GM12878 (cell line): ENCODE measurements around the gene PRAMEF7. TPM values are rescaled to one million over a fixed set of nuclear protein-coding genes. Genes with fewer than 3 reads are reported as not detected.
A peak's percentile ranks its signal among the peaks of the same experiment; 100 is the strongest.
"Not testable (repeated sequence)": the region's sequence is repeated elsewhere in the genome, so short reads cannot be mapped to it uniquely, and the experiment has no call there.

Experiments used
- ATAC-seq: fragments of 200-7000 bp; cut with Tn5 transposase; 3 replicates; pipeline ENCODE4 v1.9.1; 2020; ENCODE audit warnings: mild to moderate bottlenecking, moderate library complexity
- BruUV-seq: library from RNA; stranded (reverse); fragments of 400-500 nt; replicated peaks from 2 replicates; lab custom pipeline; 2021; lab: Mats Ljungman, UMichigan
- CTCF ChIA-PET: fragments of 300-600 bp; sonication (Branson Sonifier 250); formaldehyde crosslinking; extraction: SDS; loops from one replicate; lab custom pipeline; 2021; ENCODE audit warnings: inconsistent platforms; lab: Yijun Ruan, JAX
- POLR2A ChIA-PET: fragments of 350-600 bp; formaldehyde crosslinking; extraction: SDS; loops from one replicate; lab custom pipeline; 2021; ENCODE audit warnings: inconsistent platforms; lab: Charles Lee
- RAD21 ChIA-PET: fragments of 300-600 bp; sonication (Branson Sonifier 250); formaldehyde crosslinking; loops from one replicate; lab custom pipeline; 2023; ENCODE audit warnings: antibody characterized with exemption; ENCODE audit not compliant: unreplicated experiment; lab: Charles Lee
- SMC1A ChIA-PET: fragments of 300-600 bp; sonication (Branson Sonifier 250); formaldehyde crosslinking; loops from one replicate; lab custom pipeline; 2023; ENCODE audit not compliant: unreplicated experiment, uncharacterized antibody; lab: Charles Lee
- DNase-seq: peaks from one replicate; pipeline ENCODE4 v3.0.0-alpha.2; 2011; ENCODE audit warnings: low read depth, low spot score
- FAIRE-seq: peaks from 3 replicates; lab custom pipeline; 2011; peaks lifted over from hg19 to GRCh38; lab: Jason Lieb, UNC
- H2AFZ ChIP-seq: 2 replicates; pipeline ENCODE4 v1.6.0; 2011; ENCODE audit warnings: low read depth, low read length, control low read depth; ENCODE audit not compliant: control insufficient read depth
- H3K27ac ChIP-seq: 2 replicates; pipeline ENCODE4 v1.5.1; 2011; ENCODE audit warnings: control low read depth; ENCODE audit not compliant: control insufficient read depth, insufficient read depth
- H3K27me3 ChIP-seq, 2 experiments: replicated peaks in 1 of 2; 2 replicates each; pipeline versions ENCODE4 v1.6.0 to v1.6.1; 2011; ENCODE audit warnings: low read length in 1 of 2; ENCODE audit not compliant: control insufficient read depth in 2 of 2, insufficient read depth in 2 of 2
- H3K36me3 ChIP-seq, 2 experiments: 2 replicates each; pipeline ENCODE4 v1.5.1; 2011; ENCODE audit warnings: low read length in 1 of 2; ENCODE audit not compliant: control insufficient read depth in 2 of 2, insufficient read depth in 2 of 2
- H3K4me1 ChIP-seq: 2 replicates; pipeline ENCODE4 v1.6.1; 2011; ENCODE audit warnings: mild to moderate bottlenecking, low read length, moderate library complexity, mixed read lengths; ENCODE audit not compliant: control insufficient read depth, insufficient read depth
- H3K4me2 ChIP-seq: 2 replicates; pipeline ENCODE4 v1.6.0; 2011; ENCODE audit warnings: control low read depth; ENCODE audit not compliant: control insufficient read depth, insufficient read depth
- H3K4me3 ChIP-seq: fragments of 200-600 bp; sonication (generic); 2 replicates; pipeline ENCODE4 v1.5.1; 2016
- H3K79me2 ChIP-seq: 2 replicates; pipeline ENCODE4 v1.6.0; 2011; ENCODE audit warnings: low read length; ENCODE audit not compliant: control insufficient read depth, insufficient read depth
- H3K9ac ChIP-seq: 2 replicates; pipeline ENCODE4 v1.8.0; 2011; ENCODE audit warnings: low read length, control low read depth, mixed read lengths; ENCODE audit not compliant: control insufficient read depth, insufficient read depth
- H3K9me3 ChIP-seq: replicated peaks from 3 replicates; pipeline ENCODE4 v1.5.1; 2011; ENCODE audit warnings: mild to moderate bottlenecking, low read length; ENCODE audit not compliant: control insufficient read depth, insufficient read depth
- H4K20me1 ChIP-seq: 2 replicates; pipeline ENCODE4 v1.6.0; 2011; ENCODE audit not compliant: control insufficient read depth, insufficient read depth
- WGBS: methylation state at CpG from one replicate; pipeline ENCODE4 v1.1.6; 2016; ENCODE audit warnings: low lambda C conversion rate; ENCODE audit not compliant: insufficient replicate concordance, insufficient coverage; ENCODE audit errors: missing lambda C conversion rate; 5-methylcytosine and 5-hydroxymethylcytosine counted together
- in situ Hi-C: fragments of 300-500 bp; cut with MboI; formaldehyde crosslinking; loops from 9 replicates; pipeline ENCODE4 v1.14.3; 2018; ENCODE audit warnings: mixed read lengths
- intact Hi-C: fragments of 100-400 bp; cut with micrococcal nuclease; formaldehyde crosslinking; loops from one replicate; pipeline ENCODE4 v1.14.2; 2022; ENCODE audit not compliant: unreplicated experiment
- polyA plus RNA-seq, 11 experiments: library from polyadenylated mRNA; depleted of rRNA in 4 of 11; unstranded in 6 of 11; stranded (reverse) in 5 of 11; fragments of >200 nt; fragmentation: Nextera tagmentation in 4 of 11; fragmentation: Illumina TruSeq in 1 of 11; extraction: Ambion mirVana in 4 of 11; extraction: Trizol in 1 of 11; gene quantifications; 1 replicate in 1 of 11; 2 replicates in 10 of 11; pipeline versions ENCODE4 v1.2.1 to v1.2.3, GENCODE V29; 2011 to 2016; ENCODE audit warnings: inconsistent platforms in 2 of 11, missing spikeins in 2 of 11, low read depth in 1 of 11
- small RNA-seq: library from RNA; depleted of rRNA; stranded (forward); fragments of <200 nt; gene quantifications from one replicate; pipeline ENCODE3, GENCODE V24; 2014
- total RNA-seq, 4 experiments: library from RNA; depleted of rRNA in 3 of 4; stranded (reverse); fragments of >200 nt in 3 of 4; fragmentation: Illumina TruSeq in 1 of 4; extraction: Trizol in 1 of 4; gene quantifications; 2 replicates each; pipeline versions ENCODE4 v1.2.1 to v1.2.3, GENCODE V29; 2013 to 2021

The PRAMEF7 gene
- total and polyA plus RNA-seq, 10 of the 15 experiments (the other 5 are each of a cell fraction or from before 2014, with no cell fraction given): not detected

GRCh38 chr1:12924368-12924767 lies 8.0 kb downstream of the PRAMEF7 start:
- RAD21 ChIA-PET, H3K4me1 ChIP-seq, H3K79me2 ChIP-seq, SMC1A ChIA-PET, H3K4me3 ChIP-seq, H3K27me3 ChIP-seq, POLR2A ChIA-PET, H3K9me3 ChIP-seq, in situ Hi-C loops, H3K27ac ChIP-seq, H3K36me3 ChIP-seq, H3K4me2 ChIP-seq, DNase-seq, H2AFZ ChIP-seq, intact Hi-C loops, H3K9ac ChIP-seq, H4K20me1 ChIP-seq, CTCF ChIA-PET, BruUV-seq: not testable (repeated sequence)
- 0% methylated on average over 1 of the region's 5 CpGs for WGBS
- FAIRE-seq: peak; percentile 64
- ATAC-seq: peak; percentile 69

DNA sequence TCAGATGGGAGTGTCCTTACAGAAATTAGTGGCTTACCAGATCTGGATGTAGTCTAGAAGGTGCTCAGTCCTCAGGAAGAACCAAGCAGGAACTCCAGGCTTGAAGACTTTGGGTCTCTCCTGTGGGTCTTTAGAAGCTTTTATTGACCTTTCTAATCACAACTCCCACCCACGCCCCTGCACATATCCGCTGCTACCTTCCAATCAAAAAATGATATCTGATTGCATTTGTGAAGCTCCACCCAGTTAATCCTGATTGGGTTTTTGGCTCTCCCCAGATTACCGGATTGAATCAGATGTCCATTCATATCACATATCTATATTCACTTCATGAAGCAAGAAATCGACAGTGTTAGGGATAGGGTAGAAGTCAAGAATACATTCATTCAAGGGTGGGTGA lies 31.1 kb downstream of the PRAMEF7 start, which contains the start of gene PRAMEF6:
TSS of gene PRAMEF6 (minus strand) at position 101 of the 400 bp plus-strand sequence. CDS start 5,062 bp downstream, outside the sequence.
- H2AFZ ChIP-seq, CTCF ChIA-PET, H3K79me2 ChIP-seq, intact Hi-C loops, H3K4me3 ChIP-seq, H4K20me1 ChIP-seq, FAIRE-seq, ATAC-seq, H3K4me1 ChIP-seq, in situ Hi-C loops, POLR2A ChIA-PET, H3K36me3 ChIP-seq, H3K9me3 ChIP-seq, H3K27me3 ChIP-seq, RAD21 ChIA-PET, DNase-seq, BruUV-seq, H3K9ac ChIP-seq, H3K4me2 ChIP-seq, H3K27ac ChIP-seq, SMC1A ChIA-PET: not testable (repeated sequence)
- WGBS: 30% methylated on average over 4 of the region's 4 CpGs

Small RNA genes lying within 50 kb of the gene (small RNA-seq; reads per million reads assigned to genes)
- gene RNU6-1072P: not detected

Other genes starting within 250 kb of the PRAMEF7 start
Only the 7 nearest of the 16 such genes appear.
- not detected in 2 replicates for gene PRAMEF1, start 125.2 kb upstream of the PRAMEF7 start, total RNA-seq (2014; rRNA removed)
- gene PRAMEF1, start 125.2 kb upstream of the PRAMEF7 start, total RNA-seq (2014; rRNA removed; fragmentation: Illumina TruSeq; extraction: Trizol): not detected in 2 replicates
- not detected in 2 replicates for gene PRAMEF1, start 125.2 kb upstream of the PRAMEF7 start, total RNA-seq (2021)
- not detected in 2 replicates for gene PRAMEF1, start 125.2 kb upstream of the PRAMEF7 start, polyA plus RNA-seq (2011; rRNA removed)
- gene PRAMEF1, start 125.2 kb upstream of the PRAMEF7 start, polyA plus RNA-seq (2014; fragmentation: Illumina TruSeq; extraction: Trizol): not detected in 2 replicates
- gene PRAMEF1, start 125.2 kb upstream of the PRAMEF7 start, polyA plus RNA-seq (2014; fragmentation: Nextera tagmentation; extraction: Ambion mirVana): not detected
- gene PRAMEF1, start 125.2 kb upstream of the PRAMEF7 start, polyA plus RNA-seq (2014; rRNA removed): not detected in 2 replicates
- not detected for gene PRAMEF1, start 125.2 kb upstream of the PRAMEF7 start, polyA plus RNA-seq (2016; fragmentation: Nextera tagmentation; extraction: Ambion mirVana)
- gene PRAMEF11, start 85.2 kb upstream of the PRAMEF7 start, total RNA-seq (2014; rRNA removed): not detected in 2 replicates
- gene PRAMEF11, start 85.2 kb upstream of the PRAMEF7 start, total RNA-seq (2014; rRNA removed; fragmentation: Illumina TruSeq; extraction: Trizol): not detected in 2 replicates
- not detected in 2 replicates for gene PRAMEF11, start 85.2 kb upstream of the PRAMEF7 start, total RNA-seq (2021)
- not detected in 2 replicates for gene PRAMEF11, start 85.2 kb upstream of the PRAMEF7 start, polyA plus RNA-seq (2011; rRNA removed)
- gene PRAMEF11, start 85.2 kb upstream of the PRAMEF7 start, polyA plus RNA-seq (2014; fragmentation: Illumina TruSeq; extraction: Trizol): not detected in 2 replicates
- not detected for gene PRAMEF11, start 85.2 kb upstream of the PRAMEF7 start, polyA plus RNA-seq (2014; fragmentation: Nextera tagmentation; extraction: Ambion mirVana)
- not detected in 2 replicates for gene PRAMEF11, start 85.2 kb upstream of the PRAMEF7 start, polyA plus RNA-seq (2014; rRNA removed)
- not detected for gene PRAMEF11, start 85.2 kb upstream of the PRAMEF7 start, polyA plus RNA-seq (2016; fragmentation: Nextera tagmentation; extraction: Ambion mirVana)
- not detected in 2 replicates for gene HNRNPCL1, start 67.9 kb upstream of the PRAMEF7 start, total RNA-seq (2014; rRNA removed)
- gene HNRNPCL1, start 67.9 kb upstream of the PRAMEF7 start, total RNA-seq (2014; rRNA removed; fragmentation: Illumina TruSeq; extraction: Trizol): not detected in 2 replicates
- gene HNRNPCL1, start 67.9 kb upstream of the PRAMEF7 start, total RNA-seq (2021): not detected in 2 replicates
- not detected in 2 replicates for gene HNRNPCL1, start 67.9 kb upstream of the PRAMEF7 start, polyA plus RNA-seq (2011; rRNA removed)
- gene HNRNPCL1, start 67.9 kb upstream of the PRAMEF7 start, polyA plus RNA-seq (2014; fragmentation: Illumina TruSeq; extraction: Trizol): not detected in 2 replicates
- gene HNRNPCL1, start 67.9 kb upstream of the PRAMEF7 start, polyA plus RNA-seq (2014; fragmentation: Nextera tagmentation; extraction: Ambion mirVana): not detected
- gene HNRNPCL1, start 67.9 kb upstream of the PRAMEF7 start, polyA plus RNA-seq (2014; rRNA removed): not detected in 2 replicates
- gene HNRNPCL1, start 67.9 kb upstream of the PRAMEF7 start, polyA plus RNA-seq (2016; fragmentation: Nextera tagmentation; extraction: Ambion mirVana): not detected
- not detected in 2 replicates for gene PRAMEF2, start 59.5 kb upstream of the PRAMEF7 start, total RNA-seq (2014; rRNA removed)
- not detected in 2 replicates for gene PRAMEF2, start 59.5 kb upstream of the PRAMEF7 start, total RNA-seq (2014; rRNA removed; fragmentation: Illumina TruSeq; extraction: Trizol)
- not detected in 2 replicates for gene PRAMEF2, start 59.5 kb upstream of the PRAMEF7 start, total RNA-seq (2021)
- not detected in 2 replicates for gene PRAMEF2, start 59.5 kb upstream of the PRAMEF7 start, polyA plus RNA-seq (2011; rRNA removed)
- gene PRAMEF2, start 59.5 kb upstream of the PRAMEF7 start, polyA plus RNA-seq (2014; fragmentation: Illumina TruSeq; extraction: Trizol): not detected in 2 replicates
- gene PRAMEF2, start 59.5 kb upstream of the PRAMEF7 start, polyA plus RNA-seq (2014; fragmentation: Nextera tagmentation; extraction: Ambion mirVana): not detected
- not detected in 2 replicates for gene PRAMEF2, start 59.5 kb upstream of the PRAMEF7 start, polyA plus RNA-seq (2014; rRNA removed)
- gene PRAMEF2, start 59.5 kb upstream of the PRAMEF7 start, polyA plus RNA-seq (2016; fragmentation: Nextera tagmentation; extraction: Ambion mirVana): not detected
- not detected in 2 replicates for gene PRAMEF4, start 30.4 kb upstream of the PRAMEF7 start, total RNA-seq (2014; rRNA removed)
- not detected in 2 replicates for gene PRAMEF4, start 30.4 kb upstream of the PRAMEF7 start, total RNA-seq (2014; rRNA removed; fragmentation: Illumina TruSeq; extraction: Trizol)
- not detected in 2 replicates for gene PRAMEF4, start 30.4 kb upstream of the PRAMEF7 start, total RNA-seq (2021)
- not detected in 2 replicates for gene PRAMEF4, start 30.4 kb upstream of the PRAMEF7 start, polyA plus RNA-seq (2011; rRNA removed)
- not detected in 2 replicates for gene PRAMEF4, start 30.4 kb upstream of the PRAMEF7 start, polyA plus RNA-seq (2014; fragmentation: Illumina TruSeq; extraction: Trizol)
- not detected for gene PRAMEF4, start 30.4 kb upstream of the PRAMEF7 start, polyA plus RNA-seq (2014; fragmentation: Nextera tagmentation; extraction: Ambion mirVana)
- not detected in 2 replicates for gene PRAMEF4, start 30.4 kb upstream of the PRAMEF7 start, polyA plus RNA-seq (2014; rRNA removed)
- gene PRAMEF4, start 30.4 kb upstream of the PRAMEF7 start, polyA plus RNA-seq (2016; fragmentation: Nextera tagmentation; extraction: Ambion mirVana): not detected
- not detected in 2 replicates for gene PRAMEF10, start 18.3 kb upstream of the PRAMEF7 start, total RNA-seq (2014; rRNA removed)
- gene PRAMEF10, start 18.3 kb upstream of the PRAMEF7 start, total RNA-seq (2014; rRNA removed; fragmentation: Illumina TruSeq; extraction: Trizol): not detected in 2 replicates
- gene PRAMEF10, start 18.3 kb upstream of the PRAMEF7 start, total RNA-seq (2021): not detected in 2 replicates
- not detected in 2 replicates for gene PRAMEF10, start 18.3 kb upstream of the PRAMEF7 start, polyA plus RNA-seq (2011; rRNA removed)
- not detected in 2 replicates for gene PRAMEF10, start 18.3 kb upstream of the PRAMEF7 start, polyA plus RNA-seq (2014; fragmentation: Illumina TruSeq; extraction: Trizol)
- gene PRAMEF10, start 18.3 kb upstream of the PRAMEF7 start, polyA plus RNA-seq (2014; fragmentation: Nextera tagmentation; extraction: Ambion mirVana): not detected
- not detected in 2 replicates for gene PRAMEF10, start 18.3 kb upstream of the PRAMEF7 start, polyA plus RNA-seq (2014; rRNA removed)
- not detected for gene PRAMEF10, start 18.3 kb upstream of the PRAMEF7 start, polyA plus RNA-seq (2016; fragmentation: Nextera tagmentation; extraction: Ambion mirVana)
- gene PRAMEF6, start 31.0 kb downstream of the PRAMEF7 start, total RNA-seq (2014; rRNA removed): not detected in 2 replicates
- not detected in 2 replicates for gene PRAMEF6, start 31.0 kb downstream of the PRAMEF7 start, total RNA-seq (2014; rRNA removed; fragmentation: Illumina TruSeq; extraction: Trizol)
- gene PRAMEF6, start 31.0 kb downstream of the PRAMEF7 start, total RNA-seq (2021): not detected in 2 replicates
- not detected in 2 replicates for gene PRAMEF6, start 31.0 kb downstream of the PRAMEF7 start, polyA plus RNA-seq (2011; rRNA removed)
- gene PRAMEF6, start 31.0 kb downstream of the PRAMEF7 start, polyA plus RNA-seq (2014; fragmentation: Illumina TruSeq; extraction: Trizol): not detected in 2 replicates
- gene PRAMEF6, start 31.0 kb downstream of the PRAMEF7 start, polyA plus RNA-seq (2014; fragmentation: Nextera tagmentation; extraction: Ambion mirVana): under 1 TPM in 1 of 2 experiments, not detected in 1; 0.04 TPM
- gene PRAMEF6, start 31.0 kb downstream of the PRAMEF7 start, polyA plus RNA-seq (2014; rRNA removed): not detected in 2 replicates
- not detected for gene PRAMEF6, start 31.0 kb downstream of the PRAMEF7 start, polyA plus RNA-seq (2016; fragmentation: Nextera tagmentation; extraction: Ambion mirVana)